ENCODE data around the gene SPOUT1. TPM values are rescaled to one million over a fixed set of nuclear protein-coding genes. Genes with fewer than 3 reads are reported as not detected.

Gene SPOUT1
- total and polyA plus RNA-seq, 2 of the 13 experiments (the other 11 are each of a cell fraction or from before 2014, with no cell fraction given) = 39.0 to 45.8 TPM

GRCh38 chr9:128818099-128818838 is 11.3 kb downstream of the SPOUT1 start, which contains the start of gene ENDOG (continued):
- TF ChIP-seq TFAP4 (IDR thresholded peaks at IDR 0.05; ENCODE audit: borderline replicate concordance, low read depth) (no peak), FOXO4 (CRISPR knock-in tag; conservative IDR thresholded peaks at IDR 0.05) (peak; percentile 74; the same call in 1 of the 2 replicates), ARID2 (CRISPR knock-in tag; IDR thresholded peaks at IDR 0.05; ENCODE audit: borderline replicate concordance) (no peak), ZNF709 (CRISPR knock-in tag; IDR thresholded peaks at IDR 0.05) (no peak; the same call in 1 of the 2 replicates), SPEN (CRISPR knock-in tag; IDR thresholded peaks at IDR 0.05; ENCODE audit: low read depth) (no peak; the same call in 1 of the 2 replicates), JUN (CRISPR knock-in tag; IDR thresholded peaks at IDR 0.05) (no peak), ZNF10 (CRISPR knock-in tag; IDR thresholded peaks at IDR 0.05; ENCODE audit: borderline replicate concordance, low read depth) (no peak), DDIT3 (CRISPR knock-in tag; IDR thresholded peaks at IDR 0.05) (no peak), ZSCAN25 (CRISPR knock-in tag; IDR thresholded peaks at IDR 0.05) (no peak), POLR2AphosphoS5 (IDR thresholded peaks at IDR 0.05; ENCODE audit: low read depth, low read length) (peak; percentile 94), ATF6 (CRISPR knock-in tag; conservative IDR thresholded peaks at IDR 0.05) (no peak), DBP (CRISPR knock-in tag; IDR thresholded peaks at IDR 0.05; ENCODE audit: not compliant biosample characterization) (peak; percentile 51), PAXIP1 (CRISPR knock-in tag; conservative IDR thresholded peaks at IDR 0.05) (no peak), KLF15 (CRISPR knock-in tag; IDR thresholded peaks at IDR 0.05; ENCODE audit: borderline replicate concordance) (no peak; the same call in 1 of the 2 replicates), E2F5 (CRISPR knock-in tag; conservative IDR thresholded peaks at IDR 0.05) (no peak), TEAD3 (CRISPR knock-in tag; optimal IDR thresholded peaks at IDR 0.05; ENCODE audit: borderline replicate concordance) (peak; percentile 73), NR2C2 (CRISPR knock-in tag; IDR thresholded peaks at IDR 0.05; ENCODE audit: borderline replicate concordance) (no peak)
